ENCODE results near the gene MAD2L2. TPM values are rescaled to one million over a fixed set of nuclear protein-coding genes. Genes with fewer than 3 reads are reported as not detected.

MAD2L2 gene
- total RNA-seq, 1 donor from 2014 or later, result 15.8 TPM

GRCh38 chr1:11682287-11682771 is 1.4 kb upstream of the MAD2L2 start:
- no peak for ATAC-seq

- peak; percentile 31 for ATAC-seq
Observed at GRCh38 chr1:11680270-11681070, 478 bp downstream of the MAD2L2 start.

- ATAC-seq, result no peak
Observed at GRCh38 chr1:11678442-11678841, 2.5 kb downstream of the MAD2L2 start.

- no peak for ATAC-seq
Observed at GRCh38 chr1:11676386-11677103, 4.4 kb downstream of the MAD2L2 start.

GRCh38 chr1:11675325-11675724 is 5.6 kb downstream of the MAD2L2 start:
- ATAC-seq, result no peak

- no peak for ATAC-seq
Observed at GRCh38 chr1:11674488-11674887, 6.5 kb downstream of the MAD2L2 start.

GRCh38 chr1:11673089-11673769 is 7.7 kb downstream of the MAD2L2 start:
- no peak for ATAC-seq

- ATAC-seq, result peak; percentile 12
Observed at GRCh38 chr1:11671544-11672286, 9.2 kb downstream of the MAD2L2 start.

GRCh38 chr1:11671205-11671543 is 9.8 kb downstream of the MAD2L2 start:
- ATAC-seq, result no peak

GRCh38 chr1:11670747-11671146 is 10.2 kb downstream of the MAD2L2 start:
- no peak for ATAC-seq

GRCh38 chr1:11668516-11668915 is 12.4 kb downstream of the MAD2L2 start:
- ATAC-seq, result no peak

GRCh38 chr1:11664336-11665065 is 16.4 kb downstream of the MAD2L2 start:
- peak; percentile 31 for ATAC-seq

- ATAC-seq, result no peak
Observed at GRCh38 chr1:11661103-11661502, 19.8 kb downstream of the MAD2L2 start.

GRCh38 chr1:11659748-11660147 is 21.2 kb downstream of the MAD2L2 start:
- no peak for ATAC-seq

- ATAC-seq, result no peak
Observed at GRCh38 chr1:11658542-11658941, 22.4 kb downstream of the MAD2L2 start.

GRCh38 chr1:11657654-11658053 is 23.3 kb downstream of the MAD2L2 start:
- ATAC-seq, result no peak

GRCh38 chr1:11654939-11655808 is 25.8 kb downstream of the MAD2L2 start:
- ATAC-seq, result peak; percentile 14

- peak; percentile 78 for ATAC-seq
Observed at GRCh38 chr1:11654137-11654938, 26.6 kb downstream of the MAD2L2 start, which contains the start of the genes FBXO2 and FBXO44. TSS of gene FBXO2 (minus strand) at chr1:11654429. CDS start at chr1:11654340, 89 bp downstream. TSS of gene FBXO44 (plus strand) at chr1:11654877. CDS start at chr1:11655836, 959 bp downstream.

GRCh38 chr1:11653861-11654136 is 27.1 kb downstream of the MAD2L2 start:
- peak; percentile 8 for ATAC-seq

All from esophagus mucosa (tissue), 1 donor.